Neural progenitor cell (in vitro differentiated cells): Measurements from ENCODE around the gene SUMF2. TPM values are rescaled to one million over a fixed set of nuclear protein-coding genes. Genes with fewer than 3 reads are reported as not detected.
"Not testable (repeated sequence)": the region's sequence is repeated elsewhere in the genome, so short reads cannot be mapped to it uniquely, and the experiment has no call there.

ENCODE experiments used
- DNase-seq: peaks from one replicate; pipeline ENCODE4 v3.0.0-alpha.2; 2016; ENCODE audit warnings: low spot score
- H2AFZ ChIP-seq: fragments of 200-600 bp; sonication (generic); replicated peaks from 2 replicates; pipeline ENCODE4 v1.6.1; 2016; ENCODE audit warnings: antibody characterized with exemption
- H3F3A ChIP-seq: fragments of 200-600 bp; sonication (generic); 2 replicates; pipeline ENCODE4 v1.6.1; 2016; ENCODE audit warnings: antibody characterized with exemption, low read depth
- H3K27ac ChIP-seq: fragments of 200-600 bp; sonication (generic); 2 replicates; pipeline ENCODE4 v1.5.1; 2016; ENCODE audit warnings: mild to moderate bottlenecking
- H3K27me3 ChIP-seq: fragments of 200-600 bp; sonication (generic); 2 replicates; pipeline ENCODE4 v1.6.1; 2016; ENCODE audit warnings: mild to moderate bottlenecking, moderate library complexity
- H3K36me3 ChIP-seq: fragments of 200-600 bp; sonication (generic); 2 replicates; pipeline ENCODE4 v1.5.1; 2016
- H3K4me1 ChIP-seq: fragments of 200-600 bp; sonication (generic); 2 replicates; pipeline ENCODE4 v1.6.1; 2016; ENCODE audit warnings: mixed run types
- H3K4me2 ChIP-seq: fragments of 200-600 bp; sonication (generic); 2 replicates; pipeline ENCODE4 v1.6.1; 2016
- H3K4me3 ChIP-seq: fragments of 200-600 bp; sonication (generic); 2 replicates; pipeline ENCODE4 v1.5.1; 2016
- H3K79me2 ChIP-seq: fragments of 200-600 bp; sonication (generic); 2 replicates; pipeline ENCODE4 v1.6.1; 2016; ENCODE audit warnings: low read depth
- H3K9ac ChIP-seq: fragments of 200-600 bp; sonication (generic); 2 replicates; pipeline ENCODE4 v1.6.1; 2016
- H3K9me3 ChIP-seq: fragments of 200-600 bp; sonication (generic); 2 replicates; pipeline ENCODE4 v1.5.1; 2016; ENCODE audit warnings: low read depth
- H4K20me1 ChIP-seq: fragments of 200-600 bp; sonication (generic); 2 replicates; pipeline ENCODE4 v1.6.1; 2016; ENCODE audit warnings: low read depth
- H3K27ac Mint-ChIP-seq: 3 replicates; pipeline ENCODE4 v1.8.0; 2021; ENCODE audit warnings: mixed read lengths
- H3K27me3 Mint-ChIP-seq: 2 replicates; pipeline ENCODE4 v1.8.0; 2022; ENCODE audit warnings: low read depth, mild to moderate bottlenecking, inconsistent platforms, moderate library complexity, mixed read lengths; ENCODE audit not compliant: insufficient read depth
- H3K36me3 Mint-ChIP-seq: 3 replicates; pipeline ENCODE4 v1.8.0; 2021; ENCODE audit warnings: mixed read lengths
- H3K4me1 Mint-ChIP-seq: 3 replicates; pipeline ENCODE4 v1.8.0; 2021; ENCODE audit warnings: mixed read lengths
- H3K4me3 Mint-ChIP-seq: 3 replicates; pipeline ENCODE4 v1.8.0; 2021; ENCODE audit warnings: mild to moderate bottlenecking, moderate library complexity, mixed read lengths
- H3K9me3 Mint-ChIP-seq: 3 replicates; pipeline ENCODE4 v1.8.0; 2020; ENCODE audit warnings: mixed read lengths
- EZH2 ChIP-seq: fragments of 200-600 bp; sonication (generic); IDR thresholded peaks from 2 replicates; pipeline ENCODE4 v1.6.1; 2017; ENCODE audit warnings: antibody characterized with exemption, mild to moderate bottlenecking, moderate library complexity
- EZH2phosphoT487 ChIP-seq: fragments of 200-600 bp; sonication (generic); IDR thresholded peaks from 2 replicates; pipeline ENCODE4 v1.6.1; 2017; ENCODE audit warnings: antibody characterized with exemption
- total RNA-seq: library from RNA; depleted of rRNA; stranded (reverse); fragments of >200 nt; gene quantifications from 2 replicates; pipeline ENCODE4 v1.2.3, GENCODE V29; 2015; ENCODE audit warnings: low replicate concordance
- TF ChIP-seq, protein P1 (sequence below): fragments of 200-600 bp; sonication (generic); IDR thresholded peaks from 2 replicates; pipeline ENCODE4 v1.5.1; 2017; ENCODE audit warnings: antibody characterized with exemption, mild to moderate bottlenecking

The SUMF2 gene
- total RNA-seq: 76.1 and 109 TPM in 2 replicates

DNA sequence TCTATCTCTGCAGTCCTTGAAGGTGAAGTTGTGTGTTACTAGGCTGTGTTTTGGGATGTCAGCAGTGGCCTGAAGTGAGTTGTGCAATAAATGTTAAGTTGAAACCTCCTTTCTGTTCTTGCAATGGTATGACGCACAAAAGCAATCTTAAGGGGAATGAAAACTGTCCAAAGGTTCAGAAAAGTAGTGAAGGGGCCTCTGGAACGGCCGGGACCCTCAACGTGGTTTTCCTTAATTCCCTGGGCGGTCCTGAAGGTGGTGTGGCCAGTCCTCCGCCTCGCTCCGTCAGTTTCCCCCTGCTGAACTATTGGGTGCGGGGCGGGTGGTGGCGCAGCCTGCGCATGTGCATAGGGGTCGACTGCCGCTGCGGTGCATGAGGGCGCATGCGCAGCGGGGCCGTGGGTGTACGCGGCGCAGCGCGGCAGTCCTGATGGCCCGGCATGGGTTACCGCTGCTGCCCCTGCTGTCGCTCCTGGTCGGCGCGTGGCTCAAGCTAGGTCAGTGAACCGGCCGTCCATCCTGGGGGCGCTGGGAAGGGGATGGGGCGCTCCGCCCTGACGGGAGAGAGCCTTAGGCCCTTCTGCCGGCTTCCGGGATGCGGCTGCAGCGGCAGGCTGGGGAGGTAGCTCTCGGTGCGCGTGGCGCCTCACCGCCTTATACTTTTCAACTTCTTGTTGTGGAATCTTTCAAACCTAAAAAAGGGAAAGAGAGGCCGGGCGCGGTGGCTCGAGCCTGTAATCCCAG, at the start of gene SUMF2:
Gene SUMF2, plus strand, starts transcription at position 405 of the 744 bp plus-strand sequence. Its CDS starts 26 bp downstream, at position 431.
- Histone ChIP-seq H3K9ac (peak within 1 kb of the TSS; percentile 63), H4K20me1 (peaks cover 19% of the 10 kb centered on the region), H3K36me3 (peaks cover 28% of the 10 kb centered on the region), H3F3A (peaks cover 54% of the 10 kb centered on the region), H3K27ac (peak within 1 kb of the TSS; percentile 81), H3K79me2 (peaks cover 33% of the 10 kb centered on the region), H3K9me3 (no peaks in the 10 kb centered on the region), H3K4me2 (peak within 1 kb of the TSS; percentile 77), H2AFZ (peak within 1 kb of the TSS; percentile 71), H3K27me3 (no peaks in the 10 kb centered on the region), H3K4me3 (peak within 1 kb of the TSS; percentile 78), H3K4me1 (no peaks in the 10 kb centered on the region)
- H3K36me3 Mint-ChIP-seq: peaks cover 23% of the 10 kb centered on the region
- H3K9me3 Mint-ChIP-seq: no peaks in the 10 kb centered on the region
- TF ChIP-seq, protein P1, sequence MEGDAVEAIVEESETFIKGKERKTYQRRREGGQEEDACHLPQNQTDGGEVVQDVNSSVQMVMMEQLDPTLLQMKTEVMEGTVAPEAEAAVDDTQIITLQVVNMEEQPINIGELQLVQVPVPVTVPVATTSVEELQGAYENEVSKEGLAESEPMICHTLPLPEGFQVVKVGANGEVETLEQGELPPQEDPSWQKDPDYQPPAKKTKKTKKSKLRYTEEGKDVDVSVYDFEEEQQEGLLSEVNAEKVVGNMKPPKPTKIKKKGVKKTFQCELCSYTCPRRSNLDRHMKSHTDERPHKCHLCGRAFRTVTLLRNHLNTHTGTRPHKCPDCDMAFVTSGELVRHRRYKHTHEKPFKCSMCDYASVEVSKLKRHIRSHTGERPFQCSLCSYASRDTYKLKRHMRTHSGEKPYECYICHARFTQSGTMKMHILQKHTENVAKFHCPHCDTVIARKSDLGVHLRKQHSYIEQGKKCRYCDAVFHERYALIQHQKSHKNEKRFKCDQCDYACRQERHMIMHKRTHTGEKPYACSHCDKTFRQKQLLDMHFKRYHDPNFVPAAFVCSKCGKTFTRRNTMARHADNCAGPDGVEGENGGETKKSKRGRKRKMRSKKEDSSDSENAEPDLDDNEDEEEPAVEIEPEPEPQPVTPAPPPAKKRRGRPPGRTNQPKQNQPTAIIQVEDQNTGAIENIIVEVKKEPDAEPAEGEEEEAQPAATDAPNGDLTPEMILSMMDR: peak; percentile 34
- no peak for TF ChIP-seq EZH2phosphoT487
- no peak for TF ChIP-seq EZH2
- peaks cover 4% of the 10 kb centered on the region for H3K4me1 Mint-ChIP-seq
- peak; percentile 97 for DNase-seq
- H3K4me3 Mint-ChIP-seq: peak within 1 kb of the TSS; percentile 93
- H3K27ac Mint-ChIP-seq: peak within 1 kb of the TSS; percentile 83
- no peaks in the 10 kb centered on the region for H3K27me3 Mint-ChIP-seq

DNA sequence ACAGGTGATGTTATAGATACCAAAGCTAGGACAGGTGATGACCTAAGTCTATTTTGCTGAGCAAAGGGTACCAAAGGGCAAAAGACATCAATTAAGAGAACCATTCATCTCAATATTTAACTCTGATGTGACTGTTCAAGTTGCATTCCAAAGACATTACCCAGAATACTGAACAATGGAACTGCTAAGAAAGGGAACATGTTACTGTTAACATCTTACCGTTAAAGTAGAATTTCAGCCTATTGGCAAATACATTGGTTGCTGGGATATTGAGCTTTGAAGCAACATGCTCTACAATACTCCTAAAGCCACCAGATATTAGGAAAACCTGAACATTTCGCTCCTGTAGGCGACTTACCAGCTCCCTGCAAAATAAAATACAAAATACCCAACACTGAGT, 47.1 kb upstream of the SUMF2 start:
- H3K27ac Mint-ChIP-seq, H3K27ac ChIP-seq, H3K36me3 Mint-ChIP-seq: not testable (repeated sequence)

DNA sequence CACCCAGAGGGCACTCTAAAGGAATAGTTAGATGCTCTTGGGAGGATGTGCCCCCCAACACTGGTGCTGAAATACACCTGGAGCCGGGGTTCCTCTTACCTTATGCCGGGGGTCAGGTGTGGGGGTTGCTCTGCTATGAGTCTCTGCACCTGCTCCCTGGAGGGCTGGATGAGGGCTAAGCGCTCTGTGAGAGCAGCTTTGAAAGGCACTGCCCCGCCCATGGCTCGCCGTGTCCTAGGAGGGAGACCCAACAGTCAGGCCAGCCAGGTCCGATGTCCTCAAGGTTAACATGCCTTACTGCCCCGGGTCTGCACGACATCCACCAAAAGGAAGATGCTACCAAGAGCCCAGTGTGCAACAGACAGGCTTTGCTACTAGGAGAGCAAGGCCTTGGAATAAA, 44.6 kb upstream of the SUMF2 start:
- no peaks in the 10 kb centered on the region for H3F3A ChIP-seq
- no peaks in the 10 kb centered on the region for H3K9me3 ChIP-seq
- no peak overlapping the region for H3K4me3 Mint-ChIP-seq
- H3K79me2 ChIP-seq: no peaks in the 10 kb centered on the region
- no peaks in the 10 kb centered on the region for H3K27me3 ChIP-seq
- no peak overlapping the region for H3K4me3 ChIP-seq
- H3K9ac ChIP-seq: no peak overlapping the region
- H3K9me3 Mint-ChIP-seq: no peaks in the 10 kb centered on the region
- H3K4me1 ChIP-seq: no peaks in the 10 kb centered on the region
- H3K27ac ChIP-seq: no peak overlapping the region
- DNase-seq: no peak
- no peaks in the 10 kb centered on the region for H3K36me3 ChIP-seq
- H3K27ac Mint-ChIP-seq: no peak overlapping the region
- peaks cover 2% of the 10 kb centered on the region for H3K27me3 Mint-ChIP-seq
- peaks cover 3% of the 10 kb centered on the region for H3K36me3 Mint-ChIP-seq
- no peaks in the 10 kb centered on the region for H3K4me1 Mint-ChIP-seq
- H4K20me1 ChIP-seq: no peaks in the 10 kb centered on the region
- H3K4me2 ChIP-seq: no peak overlapping the region
- H2AFZ ChIP-seq: no peak overlapping the region
- TF ChIP-seq, protein P1: no peak
- TF ChIP-seq EZH2phosphoT487: no peak
- no peak for TF ChIP-seq EZH2

More for the DNA sequence above, 47.1 kb upstream of the SUMF2 start:
- H3K4me3 Mint-ChIP-seq, H3K27me3 ChIP-seq, H3K9me3 Mint-ChIP-seq, H3K36me3 ChIP-seq, H3K4me1 Mint-ChIP-seq, H3K79me2 ChIP-seq, H3K27me3 Mint-ChIP-seq, H3K4me2 ChIP-seq, H4K20me1 ChIP-seq, H3K4me3 ChIP-seq, DNase-seq, H3K9ac ChIP-seq, H2AFZ ChIP-seq, H3F3A ChIP-seq, H3K4me1 ChIP-seq, H3K9me3 ChIP-seq: not testable (repeated sequence)

DNA sequence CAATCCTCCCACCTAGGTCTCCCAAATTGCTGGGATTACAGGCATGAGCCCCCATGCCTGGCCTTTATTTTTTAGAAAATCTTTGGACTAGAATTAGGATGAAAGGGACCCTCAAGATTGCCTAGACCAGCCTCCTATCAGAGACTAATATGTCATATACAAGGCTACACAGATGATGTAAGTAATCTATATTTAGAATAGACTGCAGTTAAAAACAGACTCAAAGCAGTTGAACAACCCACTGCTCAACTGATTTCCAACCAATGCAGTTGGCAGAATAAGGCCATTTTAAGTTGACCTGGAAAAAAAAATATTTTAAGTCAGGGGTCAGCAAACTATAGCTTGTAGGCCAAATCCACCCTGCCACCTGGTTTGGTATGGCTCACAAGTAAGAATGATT, 40.6 kb upstream of the SUMF2 start:
- H3K4me1 Mint-ChIP-seq: no peaks in the 10 kb centered on the region
- H3K36me3 Mint-ChIP-seq: peaks cover 12% of the 10 kb centered on the region
- no peaks in the 10 kb centered on the region for H3K27me3 ChIP-seq
- no peaks in the 10 kb centered on the region for H3K4me1 ChIP-seq
- H4K20me1 ChIP-seq: no peaks in the 10 kb centered on the region
- no peak overlapping the region for H3K4me2 ChIP-seq
- no peaks in the 10 kb centered on the region for H3K9me3 ChIP-seq
- DNase-seq: no peak
- H2AFZ ChIP-seq: no peak overlapping the region
- H3K27ac Mint-ChIP-seq: no peak overlapping the region
- TF ChIP-seq EZH2phosphoT487 (no peak), EZH2 (no peak)
- TF ChIP-seq, protein P1: no peak
- H3F3A ChIP-seq: no peaks in the 10 kb centered on the region
- H3K9me3 Mint-ChIP-seq: no peaks in the 10 kb centered on the region
- no peaks in the 10 kb centered on the region for H3K79me2 ChIP-seq
- H3K9ac ChIP-seq: no peak overlapping the region
- H3K36me3 ChIP-seq: no peaks in the 10 kb centered on the region
- no peak overlapping the region for H3K4me3 Mint-ChIP-seq
- peaks cover 3% of the 10 kb centered on the region for H3K27me3 Mint-ChIP-seq
- no peak overlapping the region for H3K27ac ChIP-seq
- H3K4me3 ChIP-seq: no peak overlapping the region
